Stimulated activated CD4-positive, alpha-beta T cell treated with anti-CD3 and anti-CD28 coated beads, Interleukin-12 subunit alpha, Interleukin-12 subunit beta, amount 100 ng/mL, for 4 hours (primary cell): ENCODE measurements around the gene MAMLD1.

Source experiments
- DNase-seq: peaks from one replicate; pipeline ENCODE4 v3.0.0-alpha.2; 2020

MAMLD1 gene

DNA sequence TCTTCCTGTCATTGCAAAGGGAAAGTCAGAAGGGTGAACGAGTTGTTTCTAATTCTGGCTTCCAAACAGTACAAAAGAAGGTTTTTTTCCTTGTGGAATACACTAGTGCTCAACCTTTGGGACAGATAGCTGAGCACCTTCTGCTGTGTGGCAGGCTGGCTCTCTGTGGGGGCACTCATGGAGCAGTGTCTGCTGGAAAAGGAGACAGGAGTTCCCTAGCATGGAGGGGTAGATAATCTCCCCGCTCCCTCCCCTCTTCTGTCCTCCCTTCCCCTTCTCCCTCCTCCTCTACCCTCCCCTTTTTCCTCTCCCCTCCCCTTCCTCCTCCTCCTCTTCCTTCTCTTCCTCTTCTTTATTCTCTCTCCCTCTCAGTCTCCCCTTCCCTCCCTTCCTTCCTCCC is 142.9 kb downstream of the MAMLD1 start:
- no peak for DNase-seq

DNA sequence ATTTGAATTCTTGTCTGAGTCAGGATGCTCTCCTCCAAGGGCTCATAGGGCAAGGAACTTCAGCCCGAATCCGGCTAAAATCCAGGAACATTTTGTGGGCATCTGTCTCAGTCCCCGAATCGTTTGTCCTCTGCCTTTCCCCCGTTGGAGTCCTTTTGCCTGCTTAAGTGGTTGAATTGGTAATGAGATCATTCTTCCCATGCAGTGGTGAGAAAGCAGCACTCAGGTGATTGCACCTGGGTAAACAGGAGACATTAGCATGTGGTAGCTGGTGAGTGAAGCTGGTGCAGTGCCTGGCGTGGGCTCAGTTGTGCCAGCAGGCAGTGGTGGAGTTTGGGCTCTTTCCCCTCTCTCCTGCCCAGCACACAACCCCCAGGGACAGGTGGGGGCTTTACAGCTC is 143.4 kb downstream of the MAMLD1 start:
- DNase-seq: no peak

- DNase-seq: no peak
Measured at GRCh38 chrX:150507251-150507856, 144.2 kb downstream of the MAMLD1 start.

DNA sequence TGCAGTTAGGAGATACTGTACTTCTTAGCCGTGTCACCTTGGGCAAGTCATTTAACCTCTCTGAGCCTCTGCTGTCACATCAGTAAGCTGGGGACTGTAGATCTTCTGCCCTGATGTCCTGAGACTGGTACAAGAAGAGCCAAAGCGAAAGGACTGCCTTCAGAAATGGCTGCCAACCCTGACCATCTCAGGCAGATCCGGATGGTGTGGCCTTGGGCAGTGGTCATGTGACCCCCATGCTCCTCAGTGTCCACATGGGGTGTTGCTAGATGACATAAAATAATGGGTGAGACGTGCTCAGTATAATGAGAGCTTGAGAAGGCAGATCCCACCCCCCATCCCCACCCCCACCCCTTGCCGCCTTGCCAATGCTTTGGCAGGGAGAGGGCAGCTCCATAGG is 144.9 kb downstream of the MAMLD1 start:
- no peak for DNase-seq

- no peak for DNase-seq
Measured at GRCh38 chrX:150508451-150509367, 145.6 kb downstream of the MAMLD1 start.

DNA sequence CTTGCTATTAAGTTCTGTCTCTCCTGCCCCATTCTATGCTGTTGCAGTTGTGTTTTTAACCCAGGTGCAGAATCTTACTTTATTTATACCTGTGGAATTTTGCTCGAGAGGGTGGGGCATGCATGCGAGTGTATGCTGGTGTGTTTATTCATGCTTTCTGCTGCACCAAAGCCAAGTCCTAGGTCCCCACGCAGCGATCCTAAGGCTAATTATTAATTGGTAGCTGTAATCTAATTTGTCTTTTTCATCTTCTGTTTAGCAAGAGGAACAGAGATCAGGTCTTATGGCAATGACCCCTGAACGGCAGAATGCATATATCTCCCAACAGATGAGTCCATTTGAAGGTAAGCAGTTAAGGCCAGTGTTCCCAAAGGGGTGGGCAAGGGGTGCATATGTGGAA is 146.6 kb downstream of the MAMLD1 start:
- no peak for DNase-seq

DNA sequence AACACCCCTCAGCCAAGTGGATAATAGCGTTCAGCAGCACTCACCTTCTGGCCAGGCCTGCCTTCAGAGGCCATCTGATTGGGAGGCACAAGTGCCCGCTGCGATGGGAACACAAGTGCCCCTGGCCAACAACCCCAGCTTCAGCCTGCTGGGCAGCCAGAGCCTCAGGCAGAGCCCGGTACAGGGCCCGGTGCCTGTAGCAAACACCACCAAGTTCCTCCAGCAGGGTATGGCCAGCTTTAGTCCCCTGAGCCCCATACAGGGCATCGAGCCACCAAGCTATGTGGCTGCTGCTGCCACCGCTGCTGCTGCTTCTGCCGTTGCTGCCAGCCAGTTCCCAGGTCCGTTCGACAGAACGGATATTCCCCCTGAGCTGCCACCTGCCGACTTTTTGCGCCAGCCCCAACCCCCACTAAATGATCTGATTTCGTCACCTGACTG is 149.4 kb downstream of the MAMLD1 start:
- no peak for DNase-seq

- DNase-seq: no peak
Measured at GRCh38 chrX:150513544-150513943, 150.4 kb downstream of the MAMLD1 start.

DNA sequence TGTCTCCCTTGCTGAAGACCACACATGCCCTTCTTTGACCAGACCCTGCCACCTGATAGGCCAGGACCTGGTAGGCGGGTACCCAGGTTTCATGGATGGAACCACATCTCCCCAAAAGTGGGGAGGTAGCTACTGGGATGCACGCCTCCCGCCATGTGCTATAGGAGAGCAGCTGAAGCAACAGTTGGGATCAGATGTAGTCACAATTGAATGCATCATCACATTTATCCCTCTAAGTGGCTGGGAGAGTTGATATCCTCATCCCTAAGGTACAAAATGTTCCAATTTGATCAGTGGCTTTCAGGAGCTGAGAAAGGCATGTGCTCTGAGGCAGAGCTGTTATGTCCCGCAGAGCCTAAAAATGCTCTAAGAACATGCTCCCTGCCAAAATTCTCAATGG is 151.3 kb downstream of the MAMLD1 start:
- no peak for DNase-seq

- DNase-seq: no peak
Measured at GRCh38 chrX:150515801-150516200, 152.7 kb downstream of the MAMLD1 start.

DNA sequence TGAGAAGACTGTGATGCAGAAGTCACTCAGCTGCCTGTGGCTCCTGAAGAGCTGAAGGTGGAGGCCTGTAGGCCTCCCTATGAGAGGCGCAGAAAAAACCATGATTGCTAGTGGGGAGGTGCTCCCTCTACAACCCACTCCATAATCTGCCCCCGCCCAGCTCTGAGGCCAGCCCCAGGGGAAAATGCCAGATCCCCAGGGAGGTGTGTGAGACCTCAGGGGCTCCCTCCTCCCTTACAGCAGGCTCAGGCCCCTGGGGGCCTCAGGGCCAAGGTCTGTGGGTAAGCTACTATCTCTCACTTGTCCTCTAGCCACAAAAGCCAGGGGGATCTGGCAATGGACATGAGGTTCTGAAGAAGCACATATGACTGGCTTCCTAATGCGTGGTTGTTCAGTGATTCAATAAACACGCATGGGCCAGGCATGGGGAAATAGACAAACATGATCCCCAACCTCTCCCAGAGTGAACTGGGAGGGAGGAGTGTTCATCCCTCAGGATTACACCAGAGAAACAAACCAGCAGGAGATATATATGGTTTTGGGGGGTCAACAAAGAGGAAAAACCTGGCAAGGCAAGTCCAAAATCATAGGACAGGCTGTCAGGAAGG is 154.3 kb downstream of the MAMLD1 start:
- DNase-seq: no peak

- DNase-seq: no peak
Measured at GRCh38 chrX:150522494-150522893, 159.4 kb downstream of the MAMLD1 start.

- DNase-seq: no peak
Measured at GRCh38 chrX:150525061-150525919, 162.2 kb downstream of the MAMLD1 start.

GRCh38 chrX:150526692-150527091 is 163.6 kb downstream of the MAMLD1 start:
- DNase-seq: no peak

GRCh38 chrX:150527108-150527507 is 164.0 kb downstream of the MAMLD1 start:
- no peak for DNase-seq

DNA sequence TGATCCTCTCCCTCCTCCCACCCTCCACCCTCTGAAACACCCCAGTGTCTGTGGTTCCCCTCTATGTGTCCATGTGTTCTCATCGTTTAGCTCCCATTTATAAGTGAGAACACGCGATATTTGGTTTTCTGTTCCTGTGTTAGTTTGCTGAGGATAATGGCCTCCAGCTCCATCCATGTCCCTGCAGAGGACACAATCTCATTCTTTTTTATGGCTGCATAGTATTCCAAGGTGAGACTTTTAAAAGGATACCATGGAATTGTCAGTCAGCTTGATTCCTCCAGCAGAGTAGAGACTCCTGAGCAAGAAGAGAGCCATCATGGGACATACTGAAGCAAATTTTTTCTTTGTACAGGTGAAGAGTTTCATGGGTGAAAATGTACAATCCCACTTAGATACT is 166.5 kb downstream of the MAMLD1 start:
- DNase-seq: no peak

- DNase-seq: no peak
Measured at GRCh38 chrX:150530821-150531220, 167.7 kb downstream of the MAMLD1 start.

GRCh38 chrX:150531467-150531866 is 168.3 kb downstream of the MAMLD1 start:
- DNase-seq: no peak

DNA sequence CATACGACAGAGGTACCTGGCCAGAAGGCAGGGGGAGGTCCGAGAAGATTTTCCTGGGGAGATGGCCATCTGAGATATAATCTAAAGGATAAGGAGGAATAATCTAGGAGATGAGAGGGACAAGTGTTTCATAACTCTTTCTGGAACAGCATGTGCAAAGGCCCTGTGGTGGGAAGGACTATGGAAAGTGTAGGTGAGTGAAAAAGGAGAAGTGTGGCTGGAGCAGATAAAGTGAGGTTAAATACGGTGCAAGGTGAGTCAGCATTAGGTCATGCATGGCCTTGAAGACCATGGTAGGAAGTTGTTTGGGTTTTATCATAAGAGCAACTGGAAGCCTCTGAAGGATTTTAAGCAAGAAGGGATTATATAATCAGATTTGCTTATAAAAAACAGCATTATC is 170.7 kb downstream of the MAMLD1 start:
- no peak for DNase-seq

- no peak for DNase-seq
Measured at GRCh38 chrX:150536455-150537116, 173.5 kb downstream of the MAMLD1 start.

DNA sequence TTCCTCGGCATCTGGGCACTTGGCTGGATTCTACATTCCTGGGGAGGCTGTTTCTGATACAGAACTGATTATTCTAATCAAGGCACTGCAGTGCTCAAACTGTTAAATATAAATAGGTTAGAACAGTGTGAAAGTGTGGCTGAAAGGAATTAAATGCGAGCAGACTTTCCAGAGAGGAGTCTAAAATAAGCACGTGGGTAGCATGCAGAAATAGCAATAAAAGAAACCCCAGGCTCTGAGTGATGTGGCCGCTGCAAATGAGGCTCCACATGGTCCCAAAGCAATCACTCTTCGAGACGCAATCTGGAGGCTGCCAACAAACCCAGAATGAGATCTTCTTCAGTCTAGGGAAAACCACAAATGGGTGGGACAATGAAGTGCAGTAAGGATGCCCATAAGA is 174.7 kb downstream of the MAMLD1 start:
- DNase-seq: no peak

DNA sequence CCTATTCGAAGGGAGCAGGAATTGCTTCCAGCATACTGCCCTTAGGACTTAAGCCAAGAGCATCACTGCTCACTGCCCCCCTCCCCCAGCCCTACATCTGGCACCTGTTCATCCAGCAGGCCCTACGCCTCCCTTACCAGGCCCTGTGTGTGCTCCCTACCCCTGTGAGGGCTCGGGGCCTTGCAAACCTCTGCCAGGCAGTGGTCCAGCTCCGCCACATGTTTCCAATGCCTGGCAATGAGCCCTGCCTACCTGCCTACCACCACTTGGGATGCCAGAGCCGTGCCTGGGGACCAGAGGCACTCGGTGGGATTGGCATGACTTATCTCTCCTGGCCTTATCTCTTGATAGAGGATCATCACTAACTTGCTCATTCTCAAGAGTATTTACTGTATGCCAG is 177.8 kb downstream of the MAMLD1 start:
- DNase-seq: no peak

GRCh38 chrX:150542846-150543229 is 179.7 kb downstream of the MAMLD1 start:
- no peak for DNase-seq
